SK-N-DZ (cell line): ENCODE results near the gene CSF2RB.
"Not testable (repeated sequence)": the region's sequence is repeated elsewhere in the genome, so short reads cannot be mapped to it uniquely, and the experiment has no call there.

Experiments used
- DNase-seq: peaks from one replicate; pipeline ENCODE4 v3.0.0-alpha.2; 2015; ENCODE audit warnings: low spot score

Gene CSF2RB

DNA sequence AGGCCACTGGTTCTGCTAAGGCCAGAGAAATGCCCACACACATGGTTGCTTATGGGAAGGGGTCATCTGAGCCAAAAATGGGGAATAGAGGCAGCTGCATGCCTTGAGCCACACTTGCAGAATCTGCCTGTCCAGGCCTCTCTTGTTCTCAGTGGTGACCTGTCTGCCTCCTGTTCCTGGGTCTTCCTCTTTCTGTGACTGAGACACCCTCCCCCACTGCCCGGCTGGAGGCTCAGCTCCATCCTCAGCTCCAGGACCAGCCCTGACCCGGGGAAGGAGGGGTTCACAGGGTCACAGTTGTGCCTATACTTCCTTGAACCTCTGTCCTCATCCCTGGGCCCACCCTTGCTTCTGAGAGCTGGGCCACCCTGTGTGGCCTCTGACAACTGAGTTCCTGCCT lies 52.3 kb downstream of the CSF2RB start:
- DNase-seq, result no peak

DNA sequence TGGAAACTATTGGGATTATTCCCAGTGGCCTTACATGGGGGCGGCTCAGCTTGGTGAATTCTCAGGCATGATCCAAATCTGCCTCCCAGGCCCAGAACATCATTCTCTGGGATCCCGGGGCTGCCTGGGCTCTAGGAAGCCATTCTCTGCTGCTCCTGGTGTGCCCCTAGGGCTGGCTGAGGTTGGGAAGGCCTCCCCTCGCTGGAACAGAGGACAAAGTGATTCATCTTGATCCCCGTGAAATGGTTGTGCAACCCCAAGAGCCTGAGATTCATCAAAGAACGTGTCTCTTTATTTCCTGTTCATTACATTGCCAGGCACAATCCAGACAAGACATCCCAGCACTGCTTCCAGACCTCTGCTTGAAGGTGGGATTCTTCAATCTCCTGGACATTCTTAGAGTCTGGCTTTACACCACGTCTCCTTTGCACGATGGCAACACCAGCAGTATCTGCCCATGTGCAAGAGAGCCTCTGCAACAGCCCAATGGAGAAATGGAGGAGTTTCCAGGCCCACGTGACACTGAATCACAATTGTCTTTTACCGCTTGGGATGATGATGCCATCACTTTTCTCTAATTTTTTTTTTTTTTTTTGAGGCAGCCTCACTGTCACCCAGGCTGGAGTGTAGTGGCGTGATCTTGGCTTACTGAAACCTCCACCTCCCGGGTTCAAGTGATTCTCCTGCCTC lies 53.6 kb downstream of the CSF2RB start:
- DNase-seq, result no peak

DNA sequence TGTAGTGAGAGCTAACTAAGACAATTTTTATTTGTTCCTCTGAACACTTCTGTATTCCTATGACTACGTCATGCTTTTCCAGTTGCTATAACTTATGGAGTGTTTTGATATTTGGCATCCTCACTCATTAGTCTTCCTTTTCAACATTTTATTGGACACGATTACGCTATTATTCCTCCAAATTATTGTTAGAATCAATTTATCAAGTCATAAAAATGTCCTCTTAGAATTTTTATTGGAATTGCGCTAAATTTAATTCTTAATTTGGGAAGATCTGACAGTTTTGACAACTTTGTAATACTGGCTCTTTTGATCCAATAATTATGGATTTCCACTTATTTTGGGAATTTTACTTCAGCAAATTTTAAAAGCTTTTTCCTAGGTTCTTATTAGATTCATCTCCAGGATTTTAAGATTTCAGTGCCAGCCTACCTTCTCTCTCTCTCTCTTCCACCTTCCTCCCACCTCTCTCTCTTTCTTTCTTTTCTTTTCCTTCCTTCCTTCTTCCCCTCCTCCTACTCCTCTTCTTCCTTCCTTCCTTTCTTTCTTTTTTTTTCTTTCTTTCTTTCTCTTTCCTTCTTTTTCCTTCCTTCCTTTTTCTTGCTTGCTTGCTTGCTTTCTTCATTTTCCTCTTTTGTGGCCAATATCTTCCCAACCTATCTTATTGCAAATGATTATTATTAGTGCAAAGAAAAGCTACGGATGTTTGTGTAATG lies 55.0 kb downstream of the CSF2RB start:
- DNase-seq, result no peak

DNA sequence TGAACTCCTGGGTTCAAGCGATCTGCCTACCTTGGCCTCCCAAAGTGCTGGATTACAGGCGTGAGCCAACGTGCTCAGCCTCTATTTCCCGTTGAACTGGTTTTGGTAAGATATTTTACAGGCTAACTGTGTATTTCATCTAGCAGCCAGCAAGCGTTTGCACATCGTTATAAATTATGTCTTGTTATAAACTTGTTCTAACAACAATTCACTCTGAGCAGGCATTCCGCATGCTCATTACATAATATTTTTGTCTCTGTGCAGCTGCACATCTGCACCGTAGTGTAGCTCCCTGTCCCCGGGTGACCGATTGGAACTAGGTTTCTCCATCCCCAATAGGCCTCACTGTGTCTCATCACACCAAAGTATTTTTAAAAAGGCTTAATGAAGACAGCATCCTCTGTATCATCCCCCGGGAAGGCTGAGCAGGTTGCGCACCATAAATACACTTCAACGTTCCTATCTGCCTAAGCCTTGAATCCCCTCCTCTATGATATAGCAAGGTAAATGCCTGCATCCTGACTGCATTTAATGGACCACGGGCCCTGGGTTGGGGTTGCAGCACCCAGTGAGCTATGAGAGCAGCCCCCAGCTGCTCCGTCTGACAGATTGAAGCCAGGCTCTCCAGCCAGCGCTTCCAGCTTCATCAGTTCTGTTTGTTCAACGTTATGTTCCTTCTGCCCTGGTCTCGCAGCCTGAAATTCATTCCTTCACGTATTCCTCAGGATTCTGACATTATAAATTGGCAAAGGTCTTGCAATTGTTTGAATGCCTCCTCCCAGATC lies 58.1 kb downstream of the CSF2RB start:
- DNase-seq, result no peak

DNA sequence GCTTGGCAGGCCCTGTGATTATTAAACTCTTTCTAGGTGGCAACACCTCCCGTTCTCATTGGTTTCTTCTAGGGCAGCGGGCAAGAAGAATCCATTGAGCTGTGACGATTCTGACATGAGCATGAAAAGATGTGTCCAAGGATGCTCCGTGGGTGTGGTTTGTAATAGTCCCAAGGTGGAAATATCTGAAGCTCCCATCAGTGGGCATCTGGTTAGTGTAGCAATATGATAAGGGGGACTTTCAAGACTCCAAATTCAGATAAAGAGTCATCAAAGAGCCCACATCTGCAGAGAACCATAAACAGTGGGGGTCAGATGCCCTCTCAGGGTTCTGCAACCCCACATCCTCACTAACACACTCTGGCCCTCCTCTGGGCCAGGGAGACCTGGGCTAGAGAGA lies 63.2 kb downstream of the CSF2RB start:
- no peak for DNase-seq

DNA sequence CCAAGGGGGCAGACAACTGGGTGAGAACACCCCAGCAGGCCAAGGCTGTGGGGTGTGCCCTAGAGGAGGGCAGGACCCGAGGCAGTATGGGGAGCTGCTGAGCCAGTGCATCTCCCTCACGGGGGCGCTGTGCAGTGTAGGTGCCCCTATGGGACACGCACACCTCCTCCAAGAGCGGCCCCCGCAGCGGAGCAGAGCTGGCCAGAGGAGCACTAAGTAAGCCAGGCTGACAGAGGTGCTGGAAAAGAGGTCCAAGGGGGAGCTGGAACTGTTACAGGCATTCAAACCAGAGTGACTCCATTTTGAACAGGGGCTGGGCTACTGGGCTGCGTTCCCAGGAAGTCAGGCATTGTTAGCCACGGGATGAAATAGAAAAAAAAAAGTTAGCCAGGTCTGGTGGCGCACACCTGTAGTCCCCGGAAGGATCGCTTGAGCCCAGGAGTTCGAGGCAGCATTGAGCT lies 64.0 kb downstream of the CSF2RB start:
- peak; percentile 30 for DNase-seq

DNA sequence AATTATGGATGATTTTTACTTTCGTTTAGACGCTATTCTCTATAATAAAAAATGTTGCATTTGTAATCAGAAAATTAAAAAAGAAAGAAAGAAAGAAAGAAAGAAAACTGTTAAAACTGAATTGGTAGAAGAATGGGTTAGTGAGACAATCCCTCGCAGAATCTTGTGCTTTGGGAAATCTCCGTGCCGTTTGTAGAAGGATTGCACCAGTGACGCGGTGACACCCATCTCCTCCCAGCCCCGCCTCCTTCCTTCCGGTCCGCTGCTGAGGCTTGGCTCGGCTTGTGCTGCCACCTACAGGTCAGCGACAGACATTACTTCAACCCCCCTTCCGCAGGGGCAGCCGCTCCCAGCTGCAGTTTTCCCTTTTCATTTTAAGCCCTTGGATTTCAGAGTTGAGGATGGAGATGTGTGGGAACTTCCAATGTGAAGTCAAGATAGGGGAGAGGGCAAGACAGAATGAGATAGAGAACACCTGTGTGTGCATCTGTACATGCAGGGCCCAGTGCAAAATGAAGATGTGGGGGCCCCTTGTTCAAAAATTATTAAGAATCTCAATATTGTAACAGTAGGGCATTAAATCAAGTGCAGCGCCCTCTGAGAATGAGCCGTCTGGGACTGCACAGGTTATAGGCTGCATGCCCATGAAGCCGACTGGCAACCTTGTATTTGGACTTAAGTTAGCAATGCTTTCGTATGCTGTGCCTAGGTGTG lies 64.7 kb downstream of the CSF2RB start:
- DNase-seq, result peak; percentile 84

DNA sequence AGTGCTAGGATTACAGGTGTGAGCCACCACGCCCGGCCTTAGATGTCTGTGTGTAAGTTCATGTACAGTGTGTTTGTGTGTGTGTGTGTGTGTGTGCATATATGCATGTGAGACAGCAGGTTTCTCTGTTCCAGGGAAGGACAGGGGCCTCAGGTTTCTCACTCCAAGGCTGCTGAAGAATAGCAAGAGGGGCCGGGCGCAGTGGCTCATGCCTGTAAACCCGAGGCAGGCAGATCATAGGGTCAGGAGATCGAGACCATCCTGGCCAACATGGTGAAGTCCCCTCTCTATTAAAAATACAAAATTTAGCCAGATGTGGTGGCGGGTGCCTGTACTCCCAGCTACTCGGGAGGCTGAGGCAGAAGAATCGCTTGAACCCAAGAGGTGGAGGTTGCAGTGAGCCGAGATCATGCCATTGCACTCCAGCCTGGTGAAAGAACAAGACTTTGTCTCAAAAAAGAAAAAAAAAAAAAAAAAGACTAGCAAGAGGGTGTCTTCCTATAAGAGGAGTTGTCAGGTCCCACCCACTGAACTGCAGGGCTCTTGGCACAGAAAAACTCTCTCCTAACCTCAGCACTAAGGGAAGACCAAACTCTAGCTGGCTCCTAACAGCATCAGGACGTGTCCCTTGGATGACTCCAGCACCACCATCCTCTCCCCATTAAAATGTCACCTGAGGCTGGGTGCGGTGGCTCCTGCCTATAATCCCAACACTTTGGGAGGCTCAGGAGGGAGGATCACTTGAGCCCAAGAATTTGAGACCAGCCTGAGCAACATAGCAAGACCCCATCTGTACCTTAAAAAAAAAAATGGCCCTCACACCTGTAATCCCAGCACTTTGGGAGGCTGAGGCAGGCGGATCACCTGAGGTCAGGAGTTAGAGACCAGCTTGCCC lies 65.8 kb downstream of the CSF2RB start:
- no peak for DNase-seq

DNA sequence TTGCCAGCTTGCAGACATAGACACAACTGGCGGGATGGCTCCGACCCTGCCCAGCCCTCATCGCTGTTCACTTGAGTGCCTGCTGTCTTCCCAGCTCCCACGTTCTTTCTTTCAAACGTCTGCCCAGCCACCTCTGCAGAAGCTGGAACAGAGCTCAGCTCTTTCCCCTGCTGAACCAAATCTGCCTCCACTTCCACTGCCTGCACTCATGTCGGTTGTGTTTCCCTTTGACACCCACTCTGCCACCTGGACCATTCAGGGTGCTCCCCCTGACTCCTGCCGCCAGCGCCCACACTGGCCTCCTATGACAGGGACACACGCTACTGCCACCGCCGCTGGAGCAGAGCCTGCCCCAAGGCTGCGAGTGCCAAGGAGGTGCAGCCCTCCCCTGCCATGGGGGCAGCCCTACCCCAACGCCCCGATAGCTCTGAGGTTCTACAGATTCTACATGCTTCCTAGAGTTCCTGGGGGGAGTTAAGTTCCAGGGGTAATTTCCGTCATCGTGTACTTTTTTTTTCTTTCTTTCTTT lies 67.9 kb downstream of the CSF2RB start:
- DNase-seq, result no peak

DNA sequence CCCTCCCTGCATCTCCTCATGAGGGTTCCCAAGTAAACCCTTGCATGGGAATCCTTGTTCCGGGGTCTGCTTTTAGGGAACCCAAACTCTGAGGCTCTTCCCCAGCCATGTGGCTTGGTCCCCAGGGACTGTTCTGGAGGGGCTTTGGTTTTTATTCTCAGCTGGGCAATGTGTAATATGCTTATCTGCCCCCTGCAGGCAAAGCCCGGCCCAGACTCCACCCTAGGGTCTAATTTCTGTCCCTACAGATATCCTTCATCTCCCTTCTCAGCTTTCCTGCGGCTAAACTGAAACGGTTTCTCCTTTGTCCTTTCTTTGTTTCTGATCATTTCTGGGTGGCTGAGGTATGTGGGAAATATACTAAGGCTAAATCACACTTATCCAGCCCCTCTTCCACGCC lies 68.7 kb downstream of the CSF2RB start:
- DNase-seq, result no peak

DNA sequence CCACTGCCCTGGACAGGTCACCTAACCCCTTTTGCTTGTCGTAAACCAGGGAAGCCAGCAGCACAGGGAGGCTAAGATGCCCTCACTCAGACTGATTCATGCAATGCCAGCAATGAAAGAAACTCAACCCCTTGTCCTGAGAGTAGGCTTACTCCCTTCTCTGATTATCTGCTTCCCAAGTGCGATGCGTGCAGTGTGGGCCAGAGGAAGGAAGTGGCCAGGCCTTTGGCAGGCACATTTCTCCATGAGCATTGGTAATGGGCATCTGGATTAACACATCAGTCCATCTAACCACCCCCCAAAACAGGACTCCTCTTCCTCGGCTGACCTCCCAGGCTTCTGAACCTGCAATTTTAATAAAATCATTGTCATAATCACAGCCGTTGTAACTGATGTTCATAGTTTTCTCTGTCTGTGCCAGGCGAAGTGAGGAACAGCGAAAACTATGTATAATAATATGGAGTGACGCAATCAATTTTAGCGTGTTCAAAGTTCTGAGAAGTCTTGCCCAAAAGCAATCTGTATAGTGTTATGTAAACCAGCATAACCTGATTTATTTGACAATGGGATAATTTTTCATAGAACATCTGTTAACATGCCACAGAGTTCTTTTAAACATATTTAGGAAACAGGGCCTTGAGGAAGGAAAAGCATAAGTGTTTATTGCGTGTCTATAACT lies 71.9 kb downstream of the CSF2RB start:
- DNase-seq, result no peak

DNA sequence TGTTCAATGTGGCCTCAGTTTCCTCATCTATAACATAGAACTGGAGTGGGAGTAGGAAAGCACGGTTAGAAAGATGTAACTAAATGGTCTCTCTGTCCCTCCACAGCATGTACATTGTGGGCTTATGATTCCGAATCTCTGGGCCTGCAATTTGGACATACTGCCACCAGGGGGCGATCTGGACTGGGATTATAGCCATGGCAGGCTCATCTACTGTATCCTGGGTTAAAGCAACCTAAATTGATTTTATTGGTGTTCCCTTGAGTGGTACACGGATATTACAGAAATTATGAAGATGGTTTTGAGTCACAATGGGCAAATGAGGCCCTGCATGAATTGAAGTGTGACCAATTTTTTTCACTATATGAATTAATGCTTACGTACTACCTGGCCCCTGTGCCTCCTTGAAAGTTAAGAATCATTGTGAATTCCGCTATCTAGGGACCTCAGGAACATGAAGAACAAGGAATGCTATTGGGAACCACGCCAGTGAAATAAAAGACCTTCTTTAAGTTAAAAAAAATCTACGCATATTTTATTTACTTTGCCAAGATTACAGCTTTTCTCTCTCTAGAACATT lies 72.9 kb downstream of the CSF2RB start:
- no peak for DNase-seq

DNA sequence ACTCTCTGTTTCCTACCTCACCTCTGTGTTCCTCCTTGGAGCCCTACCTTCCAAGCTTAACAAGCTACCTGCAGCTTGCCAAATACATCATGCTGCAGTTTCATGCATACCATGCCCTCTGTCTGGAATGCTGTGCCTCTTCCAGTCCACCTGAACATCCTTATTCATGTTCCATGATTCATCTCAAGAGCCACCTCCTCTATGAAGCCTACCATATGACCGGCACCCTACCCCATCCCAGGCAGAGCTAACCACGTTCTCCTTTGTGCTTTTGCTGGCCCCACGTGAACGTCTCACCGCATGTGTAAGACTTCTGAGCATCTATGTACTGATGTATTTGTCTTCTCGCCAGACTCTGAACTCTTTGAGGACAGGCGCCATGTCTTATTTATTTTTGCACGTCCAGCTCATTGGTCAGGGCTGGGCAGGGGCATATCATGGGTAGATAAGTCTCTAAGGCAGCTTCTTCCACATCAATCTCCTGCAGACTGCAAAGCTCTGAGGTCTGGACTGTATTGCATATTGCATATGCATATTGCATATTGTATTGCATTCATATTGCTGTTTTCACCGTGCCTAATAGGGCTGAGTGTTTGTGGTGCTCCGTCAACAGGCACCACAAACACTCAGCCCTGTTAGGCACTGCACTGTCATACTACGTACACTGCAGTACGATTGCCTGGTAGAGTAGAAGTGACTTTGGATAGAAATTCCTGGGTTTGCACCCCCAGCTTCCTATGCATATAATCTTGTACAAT lies 74.8 kb downstream of the CSF2RB start:
- no peak for DNase-seq

DNA sequence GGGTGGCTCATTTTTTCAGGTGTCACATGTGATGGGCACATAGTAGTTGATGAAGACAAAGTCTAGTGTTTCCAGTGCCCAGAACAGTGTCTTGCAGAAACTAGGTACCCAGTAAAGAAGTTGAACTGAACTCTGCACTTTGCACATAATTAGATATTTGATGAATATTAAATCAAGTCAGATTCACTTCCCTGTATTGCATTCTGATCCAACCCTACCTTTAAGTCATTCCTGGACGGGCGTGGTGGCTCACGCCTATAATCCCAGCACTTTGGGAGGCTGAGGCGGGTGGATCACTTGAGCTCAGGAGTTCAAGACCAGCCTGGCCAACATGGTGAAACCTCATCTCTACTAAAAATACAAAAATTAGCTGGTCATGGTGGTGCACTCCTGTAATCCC lies 75.6 kb downstream of the CSF2RB start:
- DNase-seq, result not testable (repeated sequence)
